Measurements from ENCODE around the gene ZNF724. TPM values are rescaled to one million over a fixed set of nuclear protein-coding genes. Genes with fewer than 3 reads are reported as not detected.

Gene ZNF724
- total RNA-seq, 4 donors from 2014 or later, result 0.22 to 1.4 (median 0.82) TPM

DNA sequence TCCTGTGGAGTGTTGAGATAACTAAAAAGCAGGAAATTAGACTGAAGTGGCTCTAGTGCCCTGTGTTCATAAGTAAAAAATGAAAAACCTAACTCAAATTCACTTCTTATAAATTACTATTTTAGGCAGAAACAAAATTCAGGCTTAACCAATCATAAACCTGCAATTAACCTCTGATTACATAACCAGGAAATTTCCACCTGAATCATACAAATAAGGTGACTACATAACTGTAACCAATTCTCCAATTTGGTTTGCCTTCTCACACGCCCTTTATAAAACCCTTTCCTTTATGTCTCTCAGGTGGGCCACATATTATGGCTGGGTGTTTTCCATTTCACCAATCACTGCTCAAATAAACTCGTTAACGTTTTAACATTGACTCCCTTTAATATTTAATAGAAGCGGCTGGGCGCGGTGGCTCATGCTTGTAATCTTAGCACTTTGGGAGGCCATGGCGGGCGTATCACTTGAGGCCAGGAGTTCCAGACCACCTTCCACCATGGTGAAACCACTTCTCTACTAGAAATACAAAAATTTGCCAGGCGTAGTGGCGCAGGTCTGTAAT lies 22.9 kb upstream of the ZNF724 start:
- Histone ChIP-seq H3K4me3 (peak overlapping the region; percentile 68 to 93 (median 83)), H3K27me3 (no peaks in the 10 kb centered on the region), H3K27ac (peak overlapping the region; percentile 85 to 90 (median 88)), H3K36me3 (peaks cover 0 to 18% (median 0%) of the 10 kb centered on the region in 3 donors), H3K9me3 (no peaks in the 10 kb centered on the region), H3K4me1 (peaks cover 0 to 15% (median 4%) of the 10 kb centered on the region in 4 donors)
- TF ChIP-seq, protein P1, sequence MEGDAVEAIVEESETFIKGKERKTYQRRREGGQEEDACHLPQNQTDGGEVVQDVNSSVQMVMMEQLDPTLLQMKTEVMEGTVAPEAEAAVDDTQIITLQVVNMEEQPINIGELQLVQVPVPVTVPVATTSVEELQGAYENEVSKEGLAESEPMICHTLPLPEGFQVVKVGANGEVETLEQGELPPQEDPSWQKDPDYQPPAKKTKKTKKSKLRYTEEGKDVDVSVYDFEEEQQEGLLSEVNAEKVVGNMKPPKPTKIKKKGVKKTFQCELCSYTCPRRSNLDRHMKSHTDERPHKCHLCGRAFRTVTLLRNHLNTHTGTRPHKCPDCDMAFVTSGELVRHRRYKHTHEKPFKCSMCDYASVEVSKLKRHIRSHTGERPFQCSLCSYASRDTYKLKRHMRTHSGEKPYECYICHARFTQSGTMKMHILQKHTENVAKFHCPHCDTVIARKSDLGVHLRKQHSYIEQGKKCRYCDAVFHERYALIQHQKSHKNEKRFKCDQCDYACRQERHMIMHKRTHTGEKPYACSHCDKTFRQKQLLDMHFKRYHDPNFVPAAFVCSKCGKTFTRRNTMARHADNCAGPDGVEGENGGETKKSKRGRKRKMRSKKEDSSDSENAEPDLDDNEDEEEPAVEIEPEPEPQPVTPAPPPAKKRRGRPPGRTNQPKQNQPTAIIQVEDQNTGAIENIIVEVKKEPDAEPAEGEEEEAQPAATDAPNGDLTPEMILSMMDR (IDR thresholded peaks at IDR 0.05), result no peak
- TF ChIP-seq POLR2A (IDR thresholded peaks at IDR 0.05), result no peak
- no peak for TF ChIP-seq EP300 (IDR thresholded peaks at IDR 0.05)
- DNase-seq (ENCODE audit: low spot score in 2 of 2), result no peak
- WGBS, 2 donors, result 2 to 4% methylated on average over 10 of the region's 10 CpGs

DNA sequence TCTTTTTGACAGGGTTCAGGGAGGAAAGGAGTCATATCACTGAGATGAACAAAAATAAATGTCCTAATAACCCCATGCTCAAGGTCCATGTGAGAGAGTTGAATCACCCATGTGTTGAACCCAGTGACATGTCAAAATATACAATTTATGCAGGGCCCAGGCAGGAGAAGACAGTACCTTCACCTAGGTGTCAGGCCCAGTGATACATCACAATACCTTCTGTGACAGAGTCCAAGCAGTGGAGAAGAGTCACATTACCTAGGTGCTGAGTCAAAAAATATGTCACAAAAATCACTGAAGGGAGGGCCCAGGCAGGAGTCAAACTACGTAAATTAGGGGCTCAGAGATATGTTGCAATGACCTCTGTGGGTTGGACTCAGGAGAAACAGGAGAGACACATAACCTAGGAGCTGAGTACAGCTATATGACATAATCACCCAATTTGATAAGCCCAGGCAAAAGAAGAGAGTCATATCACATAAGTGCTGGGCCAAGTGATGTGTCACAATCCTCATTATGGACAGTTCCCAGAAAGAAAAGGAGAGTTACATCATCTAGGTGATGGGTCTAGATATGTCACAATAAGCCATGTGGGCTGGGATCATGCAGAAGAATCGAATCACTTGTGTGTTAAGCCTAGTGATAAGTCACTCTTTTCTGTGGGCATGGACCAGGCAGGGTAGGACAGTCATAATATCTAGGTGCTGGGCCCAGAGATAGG lies 13.8 kb upstream of the ZNF724 start:
- Histone ChIP-seq H3K27ac (no peak overlapping the region), H3K4me3 (no peak overlapping the region), H3K27me3 (no peaks in the 10 kb centered on the region), H3K36me3 (peaks cover 0 to 82% (median 0%) of the 10 kb centered on the region in 3 donors), H3K9me3 (no peaks in the 10 kb centered on the region), H3K4me1 (no peaks in the 10 kb centered on the region)
- TF ChIP-seq, protein P1 (IDR thresholded peaks at IDR 0.05), result no peak
- TF ChIP-seq EP300 (IDR thresholded peaks at IDR 0.05), result no peak
- TF ChIP-seq POLR2A (IDR thresholded peaks at IDR 0.05), result no peak
- 94 to 97% methylated on average over 2 of the region's 2 CpGs for WGBS, 2 donors
- DNase-seq (ENCODE audit: low spot score in 2 of 2), result peak in 1 of 2 donors; percentile 11

DNA sequence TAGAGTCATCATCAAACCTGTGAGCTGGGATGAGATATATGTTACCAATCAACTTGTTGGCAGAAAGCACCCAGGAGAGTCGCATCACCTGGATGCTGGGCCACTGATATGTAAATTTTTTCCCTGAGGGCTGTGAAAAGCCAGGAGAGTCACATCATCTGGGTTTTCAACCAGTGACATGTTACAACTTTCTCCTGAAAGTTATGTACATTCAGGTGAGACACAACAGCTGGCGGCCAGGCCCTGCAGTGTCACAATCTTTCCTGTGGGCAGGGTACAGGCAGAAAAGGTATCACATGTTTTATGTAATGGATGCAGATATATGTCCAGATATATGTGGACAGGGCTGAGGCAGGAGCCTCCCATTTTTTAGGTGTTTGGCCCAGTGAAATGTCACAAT lies 13.2 kb upstream of the ZNF724 start:
- no peak overlapping the region for H3K4me3 ChIP-seq
- no peak for DNase-seq (ENCODE audit: low spot score in 2 of 2)
- peaks cover 0 to 4% (median 0%) of the 10 kb centered on the region in 4 donors for H3K9me3 ChIP-seq
- peaks cover 0 to 82% (median 0%) of the 10 kb centered on the region in 3 donors for H3K36me3 ChIP-seq
- no peak overlapping the region for H3K27ac ChIP-seq
- TF ChIP-seq EP300 (IDR thresholded peaks at IDR 0.05), result no peak
- TF ChIP-seq POLR2A (IDR thresholded peaks at IDR 0.05), result no peak
- TF ChIP-seq, protein P1 (IDR thresholded peaks at IDR 0.05), result no peak
- H3K4me1 ChIP-seq, result no peaks in the 10 kb centered on the region
- no peaks in the 10 kb centered on the region for H3K27me3 ChIP-seq
- WGBS, 2 donors, result 43 to 50% methylated on average over 2 of the region's 2 CpGs

DNA sequence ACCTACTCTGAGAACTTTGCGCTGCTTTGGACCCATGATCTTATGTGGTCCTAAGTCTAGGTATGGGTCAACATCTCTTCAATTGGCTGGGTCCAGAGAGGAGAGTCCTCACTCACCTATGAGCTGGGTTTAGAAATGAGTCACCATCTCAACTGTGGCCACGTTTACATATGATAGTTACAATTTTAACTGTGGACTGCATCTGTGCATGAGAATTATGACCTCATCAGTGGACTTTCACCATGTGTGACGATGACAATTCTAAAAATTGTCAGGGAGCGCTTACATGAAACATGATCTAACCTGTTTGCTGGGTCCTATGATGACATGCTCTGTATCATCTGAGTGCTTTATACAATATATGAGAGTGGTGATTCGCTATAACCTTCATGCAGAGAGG lies 12.7 kb upstream of the ZNF724 start:
- Histone ChIP-seq H3K4me3 (no peak overlapping the region), H3K27me3 (no peaks in the 10 kb centered on the region), H3K36me3 (peaks cover 0 to 81% (median 0%) of the 10 kb centered on the region in 3 donors), H3K4me1 (no peaks in the 10 kb centered on the region), H3K27ac (no peak overlapping the region), H3K9me3 (peaks cover 0 to 4% (median 0%) of the 10 kb centered on the region in 4 donors)
- no peak for DNase-seq (ENCODE audit: low spot score in 2 of 2)
- TF ChIP-seq POLR2A (IDR thresholded peaks at IDR 0.05) (no peak), EP300 (IDR thresholded peaks at IDR 0.05) (no peak)
- TF ChIP-seq, protein P1 (IDR thresholded peaks at IDR 0.05), result no peak
- 89 to 91% methylated on average over 5 of the region's 5 CpGs for WGBS, 2 donors

DNA sequence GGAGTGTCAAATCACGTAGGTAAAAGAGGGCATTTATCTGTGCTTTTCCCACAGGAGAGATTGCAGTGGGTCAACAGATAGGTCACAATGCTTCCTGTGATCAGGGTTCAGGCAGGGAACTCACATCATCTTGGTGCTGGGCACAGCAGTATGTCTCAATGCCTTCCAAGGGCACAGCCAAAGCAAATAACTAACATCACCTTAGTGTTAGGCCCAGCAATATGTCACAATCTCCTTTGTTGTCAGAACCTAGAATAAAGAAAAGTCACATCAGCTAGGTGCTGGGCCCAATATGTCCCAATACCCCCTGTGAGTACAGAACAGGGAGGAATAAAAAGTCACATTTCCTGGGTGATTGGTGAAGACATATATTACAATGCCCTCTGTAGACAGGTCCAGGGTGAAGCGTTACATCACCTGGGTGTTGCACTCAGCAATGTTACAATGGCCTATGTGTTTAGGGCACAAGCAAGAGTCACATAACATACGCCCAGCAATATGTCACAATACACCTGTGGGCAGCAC lies 11.4 kb upstream of the ZNF724 start:
- no peak overlapping the region for H3K27ac ChIP-seq
- TF ChIP-seq, protein P1 (IDR thresholded peaks at IDR 0.05), result no peak
- TF ChIP-seq POLR2A (IDR thresholded peaks at IDR 0.05), result no peak
- TF ChIP-seq EP300 (IDR thresholded peaks at IDR 0.05), result no peak
- no peak for DNase-seq (ENCODE audit: low spot score in 2 of 2)
- H3K36me3 ChIP-seq, result peaks cover 0 to 75% (median 0%) of the 10 kb centered on the region in 3 donors
- no peaks in the 10 kb centered on the region for H3K27me3 ChIP-seq
- H3K9me3 ChIP-seq, result peaks cover 0 to 4% (median 0%) of the 10 kb centered on the region in 4 donors
- WGBS, 2 donors, result 79 to 87% methylated on average over 3 of the region's 3 CpGs
- no peak overlapping the region for H3K4me3 ChIP-seq
- no peaks in the 10 kb centered on the region for H3K4me1 ChIP-seq

All from tibial nerve (tissue), 4 donors.